Heart right ventricle (tissue), 16 donors: ENCODE measurements around the gene CD200R1L. TPM values are rescaled to one million over a fixed set of nuclear protein-coding genes. Genes with fewer than 3 reads are reported as not detected.

Experiments used
- ATAC-seq, 8 donors: fragments of 200-7000 bp; cut with Tn5 transposase; one replicate each; pipeline ENCODE4 v1.9.1; 2020; ENCODE audit warnings: mild to moderate bottlenecking in 8 of 8, moderate library complexity in 8 of 8, moderate number of reproducible peaks in 1 of 8
- DNase-seq, 2 donors: peaks; one replicate each; pipeline ENCODE4 v3.0.0-alpha.2; 2020
- H3K27ac ChIP-seq, 10 donors: fragments of 200-600 bp; sonication (generic) in 2 of 10; one replicate each; pipeline versions ENCODE4 v1.5.0 to v1.8.0; 2020 to 2022; ENCODE audit warnings: mild to moderate bottlenecking in 3 of 10
- H3K27me3 ChIP-seq, 7 donors: fragments of 200-600 bp; one replicate each; pipeline ENCODE4 v1.8.0; 2021 to 2022; ENCODE audit warnings: mild to moderate bottlenecking in 2 of 7
- H3K36me3 ChIP-seq, 9 donors: fragments of 200-600 bp; sonication (generic) in 1 of 9; one replicate each; pipeline versions ENCODE4 v1.5.0 to v1.8.0; 2020 to 2022; ENCODE audit warnings: mild to moderate bottlenecking in 2 of 9
- H3K4me1 ChIP-seq, 9 donors: fragments of 200-600 bp; sonication (generic) in 1 of 9; one replicate each; pipeline versions ENCODE4 v1.5.0 to v1.8.0; 2020 to 2022; ENCODE audit warnings: mild to moderate bottlenecking in 4 of 9
- H3K4me3 ChIP-seq, 10 donors: fragments of 200-600 bp; sonication (generic) in 2 of 10; one replicate each; pipeline versions ENCODE4 v1.5.0 to v1.8.0; 2020 to 2022; ENCODE audit warnings: mild to moderate bottlenecking in 7 of 10, moderate library complexity in 2 of 10
- H3K9me3 ChIP-seq, 11 donors: fragments of 200-600 bp in 10 of 11; sonication (generic) in 2 of 11; one replicate each; pipeline versions ENCODE4 v1.5.0 to v1.8.0; 2013 to 2022; ENCODE audit warnings: mild to moderate bottlenecking in 2 of 11, control low read depth in 1 of 11, moderate library complexity in 1 of 11
- WGBS, 2 donors: extraction: QIAGEN DNeasy Blood & Tissue Kit; methylation state at CpG; one replicate each; pipeline ENCODE4 v1.1.7; 2013; ENCODE audit warnings: inconsistent platforms in 1 of 2; 5-methylcytosine and 5-hydroxymethylcytosine counted together
- intact Hi-C, 10 donors: fragments of 100-400 bp; cut with DNase I; formaldehyde crosslinking; loops; one replicate each; pipeline versions ENCODE4 v1.11.1 to v1.14.2; 2022
- polyA plus RNA-seq, 2 donors: library from polyadenylated mRNA; stranded (reverse); fragments of 200-250 nt; gene quantifications; one replicate each; pipeline ENCODE4 v1.2.3, GENCODE V29; 2013
- total RNA-seq, 10 donors: library from RNA; stranded (reverse); fragmentation: NEBNext Ultra II Directional in 3 of 10; extraction: Animal tissue kit (Norgen Biotek cat#: 25700) in 3 of 10; gene quantifications; one replicate each; pipeline versions ENCODE4 v1.2.1 to v1.2.4, GENCODE V29; 2021 to 2023
- TF ChIP-seq, protein P1 (sequence below), 9 donors: fragments of 200-600 bp; sonication (generic) in 2 of 9; IDR thresholded peaks; one replicate each; pipeline versions ENCODE4 v1.5.0 to v1.8.0; 2021 to 2022; ENCODE audit warnings: antibody characterized with exemption in 9 of 9, mild to moderate bottlenecking in 5 of 9, moderate library complexity in 1 of 9
- donor health status: Arrhythmogenic right ventricular cardiomyopathy.
- donor health status: ischemic (EF 13 %, LVEDD 7.1; RV severe dilation, severe dysfunction).
- donor health status: healthy with polysubstance abuse.
- donor health status: DM: no; HTN: yes; CAD: no.
- donor health status: DM: no; HTN: no; CAD: no.
- donor health status: ischemic (EF 25% LVEDD 6.9; RV normal size, moderate dysfunction).
- donor health status: ischemic (EF 25% LVEDD 5.7; RV mildly dilated, moderate dysfunction).
- donor health status: healthy.
- donor health status: DM: yes; HTN: yes; CAD: no.
- donor health status: Ischemic cardiomyopathy.
- donor health status: ischemic (EF 35%, LVEDD 5.7; RV mildly dilated, moderate dysfunction).
- donor health status: nonischemic (EF 11% LVEDD 7.7; RV severe dilation, severe dysfunction).
- donor health status: DM: yes; HTN: yes; CAD: no.
- donor health status: PGD.
- donor health status: ischemic (EF 29% LVEDD 5.4; RV normal size, mild dysfunction).
- donor health status: nonischemic (EF 23%, LVEDD 6.1; RV moderate dilation, normal function).

CD200R1L gene
- total and polyA plus RNA-seq, 12 donors: not detected

DNA sequence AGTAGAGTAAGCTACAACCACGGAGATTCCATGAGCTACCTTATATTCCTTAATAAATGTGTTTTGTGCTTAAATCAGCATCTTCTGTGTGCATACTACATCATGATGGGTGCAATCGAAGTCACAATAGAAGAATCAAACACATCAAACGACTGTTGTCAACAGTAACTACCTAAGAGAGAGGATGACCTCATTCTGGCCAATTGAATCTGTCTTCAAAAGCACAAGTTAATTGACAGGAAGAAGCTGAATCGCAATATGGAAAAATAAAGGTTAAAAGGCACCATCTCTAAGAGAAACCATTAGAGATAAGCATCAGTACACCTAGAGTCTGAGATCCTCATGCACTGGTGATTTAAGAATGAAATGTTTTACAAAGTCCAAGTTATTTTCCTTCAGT lies 39.0 kb downstream of the CD200R1L start:
- H3K36me3 ChIP-seq: no peaks in the 10 kb centered on the region
- 59 to 60% methylated on average over 4 of the region's 4 CpGs for WGBS, 2 donors
- intact Hi-C loops: loop anchor here in 1 of 10 donors (5.0 kb wide), 1 partner anchor 70 kb away; no protein-coding TSS in a partner anchor
- no peaks in the 10 kb centered on the region for H3K9me3 ChIP-seq
- peaks cover 0 to 34% (median 10%) of the 10 kb centered on the region in 9 donors for H3K4me1 ChIP-seq
- DNase-seq (no peak), ATAC-seq (no peak)
- no peak overlapping the region for H3K27ac ChIP-seq
- no peak overlapping the region for H3K4me3 ChIP-seq
- TF ChIP-seq, protein P1, sequence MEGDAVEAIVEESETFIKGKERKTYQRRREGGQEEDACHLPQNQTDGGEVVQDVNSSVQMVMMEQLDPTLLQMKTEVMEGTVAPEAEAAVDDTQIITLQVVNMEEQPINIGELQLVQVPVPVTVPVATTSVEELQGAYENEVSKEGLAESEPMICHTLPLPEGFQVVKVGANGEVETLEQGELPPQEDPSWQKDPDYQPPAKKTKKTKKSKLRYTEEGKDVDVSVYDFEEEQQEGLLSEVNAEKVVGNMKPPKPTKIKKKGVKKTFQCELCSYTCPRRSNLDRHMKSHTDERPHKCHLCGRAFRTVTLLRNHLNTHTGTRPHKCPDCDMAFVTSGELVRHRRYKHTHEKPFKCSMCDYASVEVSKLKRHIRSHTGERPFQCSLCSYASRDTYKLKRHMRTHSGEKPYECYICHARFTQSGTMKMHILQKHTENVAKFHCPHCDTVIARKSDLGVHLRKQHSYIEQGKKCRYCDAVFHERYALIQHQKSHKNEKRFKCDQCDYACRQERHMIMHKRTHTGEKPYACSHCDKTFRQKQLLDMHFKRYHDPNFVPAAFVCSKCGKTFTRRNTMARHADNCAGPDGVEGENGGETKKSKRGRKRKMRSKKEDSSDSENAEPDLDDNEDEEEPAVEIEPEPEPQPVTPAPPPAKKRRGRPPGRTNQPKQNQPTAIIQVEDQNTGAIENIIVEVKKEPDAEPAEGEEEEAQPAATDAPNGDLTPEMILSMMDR (IDR thresholded peaks at IDR 0.05): no peak
- H3K27me3 ChIP-seq: peaks cover 0 to 6% (median 0%) of the 10 kb centered on the region in 7 donors

DNA sequence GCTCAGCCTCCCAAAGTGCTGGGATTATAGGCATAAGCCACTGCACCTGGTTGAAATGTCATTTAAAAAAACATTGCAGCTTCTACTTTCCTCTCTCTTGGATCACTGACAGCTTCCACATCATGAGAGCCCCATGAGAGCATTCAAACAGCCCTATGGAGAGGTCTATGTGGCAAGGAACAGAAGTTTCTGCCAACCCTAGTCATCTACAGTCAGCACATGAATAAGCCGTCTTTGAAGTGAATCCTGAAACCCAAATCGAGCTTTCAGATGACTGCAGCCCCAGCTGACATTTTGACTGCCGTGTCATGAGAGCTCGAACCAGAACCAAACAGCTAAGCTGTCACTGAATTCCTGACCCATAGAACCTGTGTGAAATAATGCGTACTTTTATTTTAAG lies 39.8 kb downstream of the CD200R1L start:
- H3K4me3 ChIP-seq: no peak overlapping the region
- ATAC-seq (no peak), DNase-seq (no peak)
- H3K27ac ChIP-seq: no peak overlapping the region
- intact Hi-C loops: loop anchor here in 1 of 10 donors (5.0 kb wide), 1 partner anchor 70 kb away; no protein-coding TSS in a partner anchor
- WGBS, 2 donors: 75 to 83% methylated on average over 5 of the region's 5 CpGs
- TF ChIP-seq, protein P1 (IDR thresholded peaks at IDR 0.05): no peak
- peaks cover 0 to 27% (median 2%) of the 10 kb centered on the region in 9 donors for H3K4me1 ChIP-seq
- peaks cover 0 to 6% (median 0%) of the 10 kb centered on the region in 7 donors for H3K27me3 ChIP-seq
- no peaks in the 10 kb centered on the region for H3K9me3 ChIP-seq
- no peaks in the 10 kb centered on the region for H3K36me3 ChIP-seq

DNA sequence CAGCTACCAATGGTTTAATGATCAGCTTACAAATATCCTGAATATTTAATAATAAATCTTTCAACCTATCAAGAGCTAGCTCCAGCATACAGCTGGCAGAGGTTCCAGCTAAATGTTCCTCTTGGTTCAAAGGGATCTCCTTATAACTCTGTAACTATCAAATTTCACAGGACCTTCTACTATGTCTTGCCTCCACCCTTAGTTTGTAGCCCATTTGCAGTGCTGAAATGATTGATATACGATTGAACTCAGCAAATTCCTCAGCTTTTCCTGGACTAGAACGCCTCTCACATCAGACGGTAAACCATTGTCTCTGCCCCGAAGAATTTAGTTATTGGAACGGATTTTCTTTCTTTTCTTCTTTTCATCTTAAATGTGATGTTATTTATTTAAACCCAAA lies 41.5 kb downstream of the CD200R1L start:
- H3K4me3 ChIP-seq: no peak overlapping the region
- H3K27me3 ChIP-seq: no peaks in the 10 kb centered on the region
- intact Hi-C loops: loop anchor here in 1 of 10 donors (5.0 kb wide), 1 partner anchor 68 kb away; no protein-coding TSS in a partner anchor
- peaks cover 0 to 10% (median 0%) of the 10 kb centered on the region in 9 donors for H3K4me1 ChIP-seq
- 92% methylated on average over 5 of the region's 5 CpGs for WGBS, 2 donors
- TF ChIP-seq, protein P1 (IDR thresholded peaks at IDR 0.05): no peak
- no peak for ATAC-seq
- no peaks in the 10 kb centered on the region for H3K36me3 ChIP-seq
- H3K27ac ChIP-seq: no peak overlapping the region
- no peaks in the 10 kb centered on the region for H3K9me3 ChIP-seq
- DNase-seq: no peak

DNA sequence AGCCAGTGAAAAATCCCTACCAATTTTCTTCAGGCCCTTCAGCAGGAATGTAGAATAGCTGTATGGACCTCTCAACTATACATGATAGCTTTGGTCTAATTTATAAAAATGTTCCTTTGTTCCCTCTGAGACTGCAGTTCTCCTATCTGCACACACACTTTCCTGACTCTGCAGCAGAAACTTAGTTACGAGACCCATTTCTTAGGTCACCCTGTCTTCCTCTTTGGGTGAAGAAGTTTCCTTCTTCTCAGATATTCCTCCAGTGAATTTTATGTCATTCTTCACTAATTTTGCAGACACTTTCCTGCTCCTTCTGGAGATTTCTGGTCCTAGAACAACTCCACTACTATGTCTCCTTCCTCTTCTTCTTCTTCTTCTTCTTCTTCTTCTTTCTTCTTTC lies 42.6 kb downstream of the CD200R1L start:
- H3K27ac ChIP-seq: no peak overlapping the region
- TF ChIP-seq, protein P1 (IDR thresholded peaks at IDR 0.05): no peak
- ATAC-seq: no peak
- H3K4me1 ChIP-seq: peaks cover 0 to 10% (median 0%) of the 10 kb centered on the region in 9 donors
- intact Hi-C loops: no loop called here
- DNase-seq: no peak
- H3K36me3 ChIP-seq: no peaks in the 10 kb centered on the region
- WGBS, 2 donors: 87 to 91% methylated on average over 1 of the region's 1 CpG
- H3K27me3 ChIP-seq: no peaks in the 10 kb centered on the region
- H3K9me3 ChIP-seq: no peaks in the 10 kb centered on the region
- no peak overlapping the region for H3K4me3 ChIP-seq
